ENCODE measurements around the gene TSPEAR.
"Not testable (repeated sequence)": the region's sequence is repeated elsewhere in the genome, so short reads cannot be mapped to it uniquely, and the experiment has no call there.

Gene TSPEAR

GRCh38 chr21:44579056-44579832, 132.1 kb downstream of the TSPEAR start:
- DNase-seq (ENCODE audit: low read depth, low spot score), result no peak
- H3K27ac ChIP-seq, result no peak overlapping the region

GRCh38 chr21:44578371-44579055, 132.9 kb downstream of the TSPEAR start:
- no peak overlapping the region for H3K27ac ChIP-seq
- DNase-seq (ENCODE audit: low read depth, low spot score), result no peak

- DNase-seq (ENCODE audit: low read depth, low spot score), result no peak
- no peak overlapping the region for H3K27ac ChIP-seq
Observed at GRCh38 chr21:44576025-44576420, 135.3 kb downstream of the TSPEAR start.

GRCh38 chr21:44575307-44576024, 135.9 kb downstream of the TSPEAR start:
- no peak overlapping the region for H3K27ac ChIP-seq
- no peak for DNase-seq (ENCODE audit: low read depth, low spot score)

- no peak for DNase-seq (ENCODE audit: low read depth, low spot score)
Observed at GRCh38 chr21:44574457-44575306, 136.7 kb downstream of the TSPEAR start.

GRCh38 chr21:44573630-44574456, 137.5 kb downstream of the TSPEAR start, which contains the start of gene KRTAP10-4:
KRTAP10-4 (plus strand) TSS chr21:44573729; CDS start chr21:44573759, 30 bp downstream.
- DNase-seq (ENCODE audit: low read depth, low spot score); H3K27ac ChIP-seq: not testable (repeated sequence)

More at GRCh38 chr21:44574457-44575306, 136.7 kb downstream of the TSPEAR start:
- H3K27ac ChIP-seq, result no peak overlapping the region

- H3K27ac ChIP-seq, result no peak overlapping the region
- DNase-seq (ENCODE audit: low read depth, low spot score), result no peak
Observed at GRCh38 chr21:44572959-44573583, 138.3 kb downstream of the TSPEAR start.

- DNase-seq (ENCODE audit: low read depth, low spot score), result no peak
- no peak overlapping the region for H3K27ac ChIP-seq
Observed at GRCh38 chr21:44571844-44572782, 139.3 kb downstream of the TSPEAR start.

- DNase-seq (ENCODE audit: low read depth, low spot score), result no peak
- H3K27ac ChIP-seq, result no peak overlapping the region
Observed at GRCh38 chr21:44571296-44571695, 140.1 kb downstream of the TSPEAR start.

GRCh38 chr21:44569861-44570517, 141.4 kb downstream of the TSPEAR start:
- DNase-seq (ENCODE audit: low read depth, low spot score), result no peak
- H3K27ac ChIP-seq, result no peak overlapping the region

GRCh38 chr21:44568667-44569556, 142.5 kb downstream of the TSPEAR start:
- DNase-seq (ENCODE audit: low read depth, low spot score), result no peak
- no peak overlapping the region for H3K27ac ChIP-seq

- DNase-seq (ENCODE audit: low read depth, low spot score), result no peak
- no peak overlapping the region for H3K27ac ChIP-seq
Observed at GRCh38 chr21:44568261-44568660, 143.1 kb downstream of the TSPEAR start.

GRCh38 chr21:44567481-44568171, 143.7 kb downstream of the TSPEAR start:
- no peak overlapping the region for H3K27ac ChIP-seq
- DNase-seq (ENCODE audit: low read depth, low spot score), result no peak

- H3K27ac ChIP-seq, result no peak overlapping the region
Observed at GRCh38 chr21:44566403-44566802, 145.0 kb downstream of the TSPEAR start.

GRCh38 chr21:44564886-44565598, 146.3 kb downstream of the TSPEAR start:
- no peak for DNase-seq (ENCODE audit: low read depth, low spot score)
- no peak overlapping the region for H3K27ac ChIP-seq

More at GRCh38 chr21:44566403-44566802, 145.0 kb downstream of the TSPEAR start:
- DNase-seq (ENCODE audit: low read depth, low spot score), result no peak
